Measurements from ENCODE around the gene KCNH2.
"Not testable (repeated sequence)": the region's sequence is repeated elsewhere in the genome, so short reads cannot be mapped to it uniquely, and the experiment has no call there.

Gene KCNH2

GRCh38 chr7:150978126-150978789, at the start of gene KCNH2:
Gene KCNH2, minus strand, starts transcription at chr7:150978321. Its CDS starts 408 bp downstream, at chr7:150977913.
- Mint-ChIP-seq H3K9me3 (no peaks in the 10 kb centered on the region), H3K4me1 (peaks cover 24% of the 10 kb centered on the region), H3K27me3 (peaks cover 63% of the 10 kb centered on the region), H3K36me3 (ENCODE audit: low read depth) (no peaks in the 10 kb centered on the region), H3K27ac (no peak within 1 kb of the TSS), H3K4me3 (peak within 1 kb of the TSS; percentile 74)
- ATAC-seq (no peak), DNase-seq (no peak)

- ATAC-seq; H3K36me3 Mint-ChIP-seq (ENCODE audit: low read depth); H3K9me3 Mint-ChIP-seq; DNase-seq; H3K27me3 Mint-ChIP-seq: not testable (repeated sequence)
- Mint-ChIP-seq H3K4me1 (peaks cover 23% of the 10 kb centered on the region), H3K4me3 (peak overlapping the region; percentile 98), H3K27ac (peak overlapping the region; percentile 96)
These were observed 49.6 kb upstream of the KCNH2 start for GRCh38 chr7:151027728-151028130.

- Mint-ChIP-seq H3K4me1 (peaks cover 23% of the 10 kb centered on the region), H3K4me3 (peak overlapping the region; percentile 98), H3K27ac (peak overlapping the region; percentile 96)
- not testable (repeated sequence) for DNase-seq; H3K9me3 Mint-ChIP-seq; H3K36me3 Mint-ChIP-seq (ENCODE audit: low read depth); ATAC-seq; H3K27me3 Mint-ChIP-seq
These were observed 48.9 kb upstream of the KCNH2 start for GRCh38 chr7:151026771-151027727.

- Mint-ChIP-seq H3K27ac (no peak overlapping the region), H3K4me3 (no peak overlapping the region), H3K9me3 (no peaks in the 10 kb centered on the region), H3K4me1 (peaks cover 23% of the 10 kb centered on the region), H3K27me3 (peaks cover 6% of the 10 kb centered on the region), H3K36me3 (ENCODE audit: low read depth) (peaks cover 4% of the 10 kb centered on the region)
- ATAC-seq (no peak), DNase-seq (no peak)
These were observed 48.0 kb upstream of the KCNH2 start for GRCh38 chr7:151025924-151026671.

- ATAC-seq: no peak
- Mint-ChIP-seq H3K27me3 (peaks cover 19% of the 10 kb centered on the region), H3K36me3 (ENCODE audit: low read depth) (peaks cover 2% of the 10 kb centered on the region), H3K4me1 (peaks cover 20% of the 10 kb centered on the region), H3K27ac (peak within 1 kb of the TSS; percentile 4), H3K9me3 (no peaks in the 10 kb centered on the region), H3K4me3 (no peak within 1 kb of the TSS)
- DNase-seq: no peak
These were observed 46.4 kb upstream of the KCNH2 start, which contains the start of gene ATG9B for GRCh38 chr7:151024435-151025056. Gene ATG9B, minus strand, starts transcription at chr7:151024494. Its CDS starts 71 bp downstream, at chr7:151024423.

GRCh38 chr7:151023232-151023631, 45.1 kb upstream of the KCNH2 start:
- H3K27ac Mint-ChIP-seq: no peak overlapping the region
- no peaks in the 10 kb centered on the region for H3K9me3 Mint-ChIP-seq
- DNase-seq: no peak
- ATAC-seq: no peak
- peaks cover 20% of the 10 kb centered on the region for H3K4me1 Mint-ChIP-seq
- no peaks in the 10 kb centered on the region for H3K36me3 Mint-ChIP-seq (ENCODE audit: low read depth)
- peaks cover 24% of the 10 kb centered on the region for H3K27me3 Mint-ChIP-seq
- H3K4me3 Mint-ChIP-seq: no peak overlapping the region

- ATAC-seq: no peak
- Mint-ChIP-seq H3K27ac (no peak overlapping the region), H3K27me3 (peaks cover 27% of the 10 kb centered on the region), H3K4me1 (peaks cover 34% of the 10 kb centered on the region), H3K36me3 (ENCODE audit: low read depth) (peaks cover 5% of the 10 kb centered on the region), H3K4me3 (no peak overlapping the region), H3K9me3 (no peaks in the 10 kb centered on the region)
- no peak for DNase-seq
These were observed 42.1 kb upstream of the KCNH2 start for GRCh38 chr7:151020231-151020630.

- no peaks in the 10 kb centered on the region for H3K9me3 Mint-ChIP-seq
- no peak overlapping the region for H3K27ac Mint-ChIP-seq
- peaks cover 27% of the 10 kb centered on the region for H3K27me3 Mint-ChIP-seq
- H3K4me3 Mint-ChIP-seq: peak overlapping the region; percentile 40
- H3K36me3 Mint-ChIP-seq (ENCODE audit: low read depth): peaks cover 10% of the 10 kb centered on the region
- DNase-seq: no peak
- ATAC-seq: no peak
- H3K4me1 Mint-ChIP-seq: peaks cover 45% of the 10 kb centered on the region
These were observed 41.0 kb upstream of the KCNH2 start for GRCh38 chr7:151019130-151019447.

- H3K36me3 Mint-ChIP-seq (ENCODE audit: low read depth): peaks cover 10% of the 10 kb centered on the region
- peaks cover 50% of the 10 kb centered on the region for H3K4me1 Mint-ChIP-seq
- H3K9me3 Mint-ChIP-seq: no peaks in the 10 kb centered on the region
- H3K27ac Mint-ChIP-seq: peak overlapping the region; percentile 83
- peak overlapping the region; percentile 78 for H3K4me3 Mint-ChIP-seq
- peaks cover 27% of the 10 kb centered on the region for H3K27me3 Mint-ChIP-seq
- no peak for DNase-seq
- peak; percentile 45 for ATAC-seq
These were observed 40.5 kb upstream of the KCNH2 start for GRCh38 chr7:151018421-151019129.

- peak overlapping the region; percentile 83 for H3K27ac Mint-ChIP-seq
- peaks cover 27% of the 10 kb centered on the region for H3K27me3 Mint-ChIP-seq
- H3K36me3 Mint-ChIP-seq (ENCODE audit: low read depth): peaks cover 10% of the 10 kb centered on the region
- peaks cover 50% of the 10 kb centered on the region for H3K4me1 Mint-ChIP-seq
- peak overlapping the region; percentile 78 for H3K4me3 Mint-ChIP-seq
- H3K9me3 Mint-ChIP-seq: no peaks in the 10 kb centered on the region
- peak; percentile 71 for ATAC-seq
- DNase-seq: peak; percentile 91
These were observed 39.9 kb upstream of the KCNH2 start for GRCh38 chr7:151017953-151018420.

GRCh38 chr7:151017370-151017952, 39.3 kb upstream of the KCNH2 start:
- peaks cover 27% of the 10 kb centered on the region for H3K27me3 Mint-ChIP-seq
- H3K36me3 Mint-ChIP-seq (ENCODE audit: low read depth): peaks cover 10% of the 10 kb centered on the region
- peak overlapping the region; percentile 78 for H3K4me3 Mint-ChIP-seq
- H3K27ac Mint-ChIP-seq: peak overlapping the region; percentile 83
- DNase-seq (no peak), ATAC-seq (no peak)
- peaks cover 53% of the 10 kb centered on the region for H3K4me1 Mint-ChIP-seq
- H3K9me3 Mint-ChIP-seq: no peaks in the 10 kb centered on the region

- H3K9me3 Mint-ChIP-seq: no peaks in the 10 kb centered on the region
- peaks cover 26% of the 10 kb centered on the region for H3K27me3 Mint-ChIP-seq
- H3K36me3 Mint-ChIP-seq (ENCODE audit: low read depth): peaks cover 10% of the 10 kb centered on the region
- peaks cover 58% of the 10 kb centered on the region for H3K4me1 Mint-ChIP-seq
- peak overlapping the region; percentile 78 for H3K4me3 Mint-ChIP-seq
- ATAC-seq (no peak), DNase-seq (no peak)
- no peak overlapping the region for H3K27ac Mint-ChIP-seq
These were observed 38.8 kb upstream of the KCNH2 start for GRCh38 chr7:151016942-151017341.

- peaks cover 10% of the 10 kb centered on the region for H3K36me3 Mint-ChIP-seq (ENCODE audit: low read depth)
- H3K4me1 Mint-ChIP-seq: peaks cover 63% of the 10 kb centered on the region
- ATAC-seq (no peak), DNase-seq (no peak)
- no peak overlapping the region for H3K27ac Mint-ChIP-seq
- H3K4me3 Mint-ChIP-seq: peak overlapping the region; percentile 78
- H3K27me3 Mint-ChIP-seq: peaks cover 24% of the 10 kb centered on the region
- no peaks in the 10 kb centered on the region for H3K9me3 Mint-ChIP-seq
These were observed 38.4 kb upstream of the KCNH2 start for GRCh38 chr7:151016505-151016904.

Data from activated naive CD8-positive, alpha-beta T cell treated with anti-CD3 and anti-CD28 coated beads, Interleukin-2, amount 50 U/mL, for 24 hours (primary cell).